BLaER1 (cell line): ENCODE data around the gene TENT5C.

ENCODE experiments used
- H3K27ac ChIP-seq: shearing (Covaris generic); formaldehyde crosslinking; 2 replicates; pipeline ENCODE4 v1.8.1; 2022
- H3K27me3 ChIP-seq: shearing (Covaris generic); formaldehyde crosslinking; 2 replicates; pipeline ENCODE4 v1.8.1; 2022
- H3K36me3 ChIP-seq: shearing (Covaris generic); formaldehyde crosslinking; 2 replicates; pipeline ENCODE4 v1.8.1; 2022
- H3K4me1 ChIP-seq: shearing (Covaris generic); formaldehyde crosslinking; 2 replicates; pipeline ENCODE4 v1.8.1; 2022
- H3K4me2 ChIP-seq: shearing (Covaris generic); formaldehyde crosslinking; 2 replicates; pipeline ENCODE4 v1.8.1; 2022
- H3K4me3 ChIP-seq: shearing (Covaris generic); formaldehyde crosslinking; 2 replicates; pipeline ENCODE4 v1.8.1; 2022
- H3K9ac ChIP-seq: shearing (Covaris generic); formaldehyde crosslinking; 2 replicates; pipeline ENCODE4 v1.8.1; 2022
- H3K9me3 ChIP-seq: shearing (Covaris generic); formaldehyde crosslinking; 2 replicates; pipeline ENCODE4 v1.8.1; 2022
- H4K20me1 ChIP-seq: shearing (Covaris generic); formaldehyde crosslinking; 2 replicates; pipeline ENCODE4 v1.8.1; 2022
- Cebpa-rat ChIP-seq: shearing (Covaris generic); IDR thresholded peaks from 2 replicates; pipeline ENCODE4 v1.8.1; 2022

Gene TENT5C

DNA sequence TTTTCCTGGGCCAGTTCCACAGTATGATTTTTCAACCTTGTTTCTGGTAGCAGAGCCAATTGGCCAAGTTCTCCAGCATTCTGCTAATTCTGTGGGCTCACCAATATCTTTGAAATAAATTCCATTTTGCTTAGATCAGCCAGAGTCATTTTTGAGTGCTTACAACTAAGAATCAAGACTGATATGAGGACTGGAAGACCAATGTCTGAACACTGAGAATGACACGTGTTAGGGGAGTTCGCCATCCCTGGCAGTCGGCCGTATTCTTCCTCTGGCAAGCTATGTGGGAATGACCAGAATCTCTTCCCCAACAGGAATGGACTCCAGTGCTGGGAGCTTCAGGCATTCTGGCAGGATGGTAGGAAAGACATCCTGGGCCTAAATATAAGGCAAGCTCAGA, 4.9 kb upstream of the TENT5C start:
- peaks cover 8% of the 10 kb centered on the region; the same call in 1 of the 2 replicates for H3K27me3 ChIP-seq
- no peak overlapping the region for H3K27ac ChIP-seq
- TF ChIP-seq Cebpa-rat = no peak
- no peaks in the 10 kb centered on the region for H3K9me3 ChIP-seq
- 0 out of 2 replicates have a peak, but pooled peaks cover under 1% of the 10 kb centered on the region for H4K20me1 ChIP-seq
- H3K4me2 ChIP-seq = no peak overlapping the region
- H3K36me3 ChIP-seq = no peaks in the 10 kb centered on the region
- H3K4me3 ChIP-seq = no peak overlapping the region
- H3K4me1 ChIP-seq = peaks cover 6% of the 10 kb centered on the region
- no peak overlapping the region for H3K9ac ChIP-seq

DNA sequence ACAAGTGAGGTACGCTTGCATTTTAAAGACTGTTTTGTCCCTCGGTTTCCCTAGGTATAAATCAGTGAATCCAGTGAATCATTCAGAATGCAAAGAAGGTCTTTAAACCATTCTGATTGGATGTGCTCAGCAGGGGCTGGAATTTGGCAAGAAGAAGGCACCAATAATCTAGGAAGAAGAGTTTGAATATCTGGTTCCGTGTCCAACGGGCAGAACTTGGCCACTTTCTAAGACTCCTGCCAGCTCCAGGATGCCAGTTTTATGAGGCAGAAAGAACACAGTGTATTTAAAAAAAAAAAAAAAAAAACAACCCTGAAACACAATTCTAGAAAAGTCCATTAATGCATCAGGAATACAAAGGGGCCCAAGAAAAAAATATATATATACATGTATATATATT, 3.0 kb upstream of the TENT5C start:
- Histone ChIP-seq H3K4me2 (no peak overlapping the region), H4K20me1 (0 out of 2 replicates have a peak, but pooled peaks cover 6% of the 10 kb centered on the region), H3K4me1 (peaks cover 17% of the 10 kb centered on the region), H3K9ac (no peak overlapping the region), H3K9me3 (no peaks in the 10 kb centered on the region), H3K27ac (no peak overlapping the region), H3K27me3 (peaks cover 17% of the 10 kb centered on the region), H3K4me3 (no peak overlapping the region), H3K36me3 (no peaks in the 10 kb centered on the region)
- no peak for TF ChIP-seq Cebpa-rat

DNA sequence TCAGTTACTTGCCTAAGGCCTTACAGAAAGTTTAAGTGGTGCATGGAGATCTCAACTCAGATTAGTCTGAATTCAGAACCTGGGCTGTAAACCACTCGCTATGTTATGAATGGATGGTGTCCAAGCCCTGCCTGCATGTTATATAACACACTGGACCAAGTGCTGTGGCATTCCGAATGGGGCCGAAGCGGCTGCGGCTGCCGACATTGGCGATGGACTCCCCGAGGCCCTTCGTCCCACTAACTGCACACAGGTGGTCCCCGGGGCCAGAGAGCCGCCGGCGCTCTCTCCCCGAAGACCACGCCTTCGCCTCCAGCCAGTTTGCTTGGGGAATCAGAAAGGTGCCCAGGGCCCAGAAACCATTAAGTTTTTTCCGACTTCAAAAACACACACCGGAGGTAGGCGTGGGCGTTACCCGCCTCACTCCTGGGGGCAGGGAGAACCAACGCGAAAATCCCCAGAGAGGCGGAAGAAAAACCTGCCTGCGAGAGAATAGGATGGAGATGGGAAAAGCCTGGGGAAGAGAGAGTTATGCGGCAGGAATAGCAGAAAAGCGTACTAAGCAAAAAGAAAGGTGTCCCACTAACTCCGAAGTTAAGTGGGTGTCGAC, 579 bp upstream of the TENT5C start:
- no peak for TF ChIP-seq Cebpa-rat

DNA sequence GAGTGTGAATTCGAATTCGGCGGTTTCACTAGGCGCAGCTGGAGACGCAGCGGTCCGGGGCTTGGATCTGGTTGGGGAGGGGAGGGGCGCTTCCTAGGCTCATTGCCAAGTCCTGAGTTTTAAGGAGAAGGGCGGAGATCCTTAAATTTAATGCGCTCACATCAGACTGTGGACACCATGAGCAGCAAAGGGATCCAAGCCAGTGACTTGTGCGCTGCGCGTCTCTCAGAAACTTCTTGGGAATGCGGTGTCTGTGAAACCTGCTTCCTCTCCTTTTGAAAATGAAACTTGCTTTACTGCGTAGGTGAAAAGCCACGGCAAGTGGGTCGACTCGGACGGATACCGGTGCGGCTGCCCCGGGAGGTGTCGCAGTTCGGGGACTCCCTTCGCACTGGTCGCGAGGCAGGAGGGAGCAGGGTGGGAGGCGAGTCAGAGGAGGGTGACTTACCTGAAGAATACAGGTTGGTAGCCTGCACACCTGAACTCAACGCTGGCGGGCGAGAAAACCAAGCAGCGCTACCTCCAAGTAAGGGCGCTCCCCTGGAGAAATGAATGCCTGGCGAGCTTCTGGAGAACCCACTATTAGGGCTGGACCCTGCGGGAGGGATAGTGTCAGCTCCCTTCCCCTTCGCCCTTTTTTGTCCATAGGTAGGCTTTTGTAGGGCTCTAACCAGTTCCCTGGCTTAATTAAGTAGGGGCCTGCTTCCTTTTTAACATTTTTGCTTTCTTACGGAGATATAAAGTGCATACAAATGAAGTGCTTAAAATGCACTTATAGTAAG, 992 bp downstream of the TENT5C start:
- TF ChIP-seq Cebpa-rat = no peak
- Histone ChIP-seq H3K9ac (peak overlapping the region; percentile 70), H3K4me2 (peak overlapping the region; percentile 100), H3K4me3 (peak overlapping the region; percentile 78), H3K27me3 (peaks cover 17% of the 10 kb centered on the region), H4K20me1 (0 out of 2 replicates have a peak, but pooled peaks cover 6% of the 10 kb centered on the region), H3K4me1 (peaks cover 30% of the 10 kb centered on the region), H3K36me3 (no peaks in the 10 kb centered on the region), H3K27ac (no peak overlapping the region), H3K9me3 (no peaks in the 10 kb centered on the region)

More for the DNA sequence above, 579 bp upstream of the TENT5C start:
- Histone ChIP-seq H3K4me2 (peak overlapping the region; percentile 98), H3K27me3 (peaks cover 17% of the 10 kb centered on the region), H4K20me1 (0 out of 2 replicates have a peak, but pooled peaks cover 6% of the 10 kb centered on the region), H3K9ac (peak overlapping the region; percentile 57), H3K9me3 (no peaks in the 10 kb centered on the region), H3K4me1 (peaks cover 30% of the 10 kb centered on the region), H3K36me3 (no peaks in the 10 kb centered on the region), H3K27ac (no peak overlapping the region), H3K4me3 (peak overlapping the region; percentile 78)

DNA sequence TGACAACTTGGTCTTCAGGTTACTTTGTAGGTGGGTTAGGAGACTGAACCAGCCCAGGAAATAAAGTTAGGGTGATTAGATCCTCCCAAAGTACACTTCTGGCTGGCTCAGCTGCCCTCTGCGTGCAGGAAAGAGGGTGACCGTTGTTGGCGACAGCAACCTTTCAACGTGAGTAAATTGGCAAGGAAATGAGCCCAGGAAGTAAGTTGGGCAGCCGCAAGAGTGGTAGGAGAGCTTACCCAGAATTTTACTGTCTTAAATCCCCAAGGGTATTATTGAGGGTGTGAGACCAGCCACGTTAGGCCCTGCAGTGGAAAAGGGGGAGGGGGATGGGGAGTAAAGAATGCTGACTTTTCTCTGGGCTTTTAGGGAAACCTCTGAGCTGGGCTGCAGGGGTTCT, 1.6 kb downstream of the TENT5C start:
- no peak for TF ChIP-seq Cebpa-rat
- H3K9ac ChIP-seq = no peak overlapping the region
- peaks cover 30% of the 10 kb centered on the region for H3K4me1 ChIP-seq
- peak overlapping the region; percentile 100 for H3K4me2 ChIP-seq
- no peaks in the 10 kb centered on the region for H3K9me3 ChIP-seq
- H3K27me3 ChIP-seq = peaks cover 17% of the 10 kb centered on the region
- no peak overlapping the region for H3K27ac ChIP-seq
- H3K36me3 ChIP-seq = no peaks in the 10 kb centered on the region
- peak overlapping the region; percentile 78 for H3K4me3 ChIP-seq
- 0 out of 2 replicates have a peak, but pooled peaks cover 6% of the 10 kb centered on the region for H4K20me1 ChIP-seq

DNA sequence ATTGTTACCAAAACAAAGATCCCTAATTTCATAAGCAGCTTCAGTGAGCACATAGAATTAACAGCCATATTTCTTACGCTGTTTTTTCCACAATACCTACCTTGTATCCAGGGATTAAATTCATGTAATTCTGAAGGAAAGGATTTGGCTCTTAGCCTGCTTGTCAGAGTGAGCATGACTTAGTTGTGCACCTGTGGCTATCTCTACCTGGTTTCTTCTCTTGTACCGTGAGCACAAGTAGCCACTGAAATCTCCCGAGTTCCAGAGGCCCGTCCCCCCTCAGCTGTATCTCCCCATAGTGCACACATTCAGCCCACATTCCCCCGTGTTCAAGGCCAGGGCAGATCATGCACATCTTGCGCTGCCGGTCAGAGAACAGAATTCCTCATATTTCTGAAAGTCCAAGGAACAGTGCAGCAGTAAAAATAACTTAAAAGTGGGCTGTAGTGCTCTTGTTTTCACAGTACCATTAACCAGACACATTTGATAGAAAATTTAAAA, 2.3 kb downstream of the TENT5C start:
- TF ChIP-seq Cebpa-rat = no peak
- Histone ChIP-seq H3K36me3 (no peaks in the 10 kb centered on the region), H3K4me2 (peak overlapping the region; percentile 100), H4K20me1 (0 out of 2 replicates have a peak, but pooled peaks cover 6% of the 10 kb centered on the region), H3K27ac (no peak overlapping the region), H3K9me3 (no peaks in the 10 kb centered on the region), H3K4me1 (peaks cover 30% of the 10 kb centered on the region), H3K4me3 (no peak overlapping the region), H3K9ac (no peak overlapping the region), H3K27me3 (peaks cover 17% of the 10 kb centered on the region)

DNA sequence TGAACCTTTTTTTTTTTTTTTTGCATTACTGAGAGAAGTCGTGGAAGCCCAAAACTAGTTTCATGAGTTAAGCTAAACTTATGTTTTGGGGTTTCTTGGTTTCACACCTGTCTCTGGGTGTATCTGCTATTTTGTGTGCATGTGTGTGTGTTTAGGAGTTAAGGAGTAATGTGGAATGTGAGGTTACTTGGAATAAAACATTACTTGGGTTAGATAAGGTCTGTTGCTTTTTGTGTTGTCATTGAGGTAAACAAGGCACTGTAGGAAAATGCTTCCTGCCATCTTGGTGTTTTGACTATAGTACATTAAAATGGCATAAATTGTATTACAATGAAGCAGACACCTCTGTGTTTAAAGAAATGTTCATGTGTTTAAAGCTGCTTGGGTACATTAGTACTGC, 2.9 kb downstream of the TENT5C start:
- H3K4me3 ChIP-seq = no peak overlapping the region

DNA sequence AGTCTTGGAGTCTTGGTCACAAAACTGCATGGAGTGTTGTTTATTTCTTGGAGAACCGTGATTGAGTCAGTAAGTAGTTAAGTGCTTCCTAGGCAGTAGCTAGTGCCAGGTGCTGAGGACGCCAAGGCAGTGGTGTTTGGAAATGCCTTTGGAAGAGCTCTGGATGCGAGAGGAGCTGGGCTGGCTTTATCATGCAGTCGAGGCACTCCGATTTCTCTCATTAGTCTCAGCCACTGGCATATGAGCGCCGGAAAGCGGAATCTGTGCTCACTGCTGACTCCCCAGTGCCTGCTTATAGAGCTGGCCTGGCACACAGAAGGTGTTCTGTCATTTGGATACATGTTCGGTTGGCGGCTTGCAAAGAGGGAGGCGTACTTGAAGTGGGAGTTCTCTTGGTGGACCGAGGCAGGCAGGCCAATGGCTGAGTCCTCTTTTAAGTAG, 3.6 kb downstream of the TENT5C start:
- H3K4me1 ChIP-seq = peaks cover 30% of the 10 kb centered on the region
- H4K20me1 ChIP-seq = 0 out of 2 replicates have a peak, but pooled peaks cover 6% of the 10 kb centered on the region
- no peak for TF ChIP-seq Cebpa-rat
- H3K27ac ChIP-seq = no peak overlapping the region
- H3K9me3 ChIP-seq = no peaks in the 10 kb centered on the region
- H3K27me3 ChIP-seq = peaks cover 16% of the 10 kb centered on the region
- no peaks in the 10 kb centered on the region for H3K36me3 ChIP-seq
- H3K4me3 ChIP-seq = no peak overlapping the region
- H3K4me2 ChIP-seq = no peak overlapping the region
- H3K9ac ChIP-seq = no peak overlapping the region

More for the DNA sequence above, 2.9 kb downstream of the TENT5C start:
- Histone ChIP-seq H3K4me2 (peak overlapping the region; percentile 100), H3K27me3 (peaks cover 17% of the 10 kb centered on the region), H3K27ac (no peak overlapping the region), H3K9ac (no peak overlapping the region), H3K4me1 (peaks cover 30% of the 10 kb centered on the region), H3K9me3 (no peaks in the 10 kb centered on the region), H3K36me3 (no peaks in the 10 kb centered on the region), H4K20me1 (0 out of 2 replicates have a peak, but pooled peaks cover 6% of the 10 kb centered on the region)
- TF ChIP-seq Cebpa-rat = no peak

DNA sequence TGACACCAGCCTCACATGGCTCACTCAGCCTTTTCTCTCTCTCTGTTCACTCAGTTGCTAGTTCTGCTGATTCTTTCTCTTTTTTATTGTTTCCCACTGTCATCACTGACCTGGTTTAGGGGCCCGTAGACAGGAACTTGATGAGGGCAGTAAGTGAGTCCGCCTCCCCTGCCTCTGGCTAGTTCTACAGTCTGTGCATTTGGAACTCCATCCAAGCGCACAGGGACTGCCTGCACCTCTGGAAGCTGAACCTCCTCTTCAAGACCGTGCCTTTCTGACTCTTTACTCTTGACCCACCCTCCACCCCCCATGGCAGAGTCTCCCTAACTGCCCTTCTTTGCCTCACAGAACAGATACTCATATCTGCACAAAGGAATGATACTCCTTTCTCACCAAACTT, 4.2 kb downstream of the TENT5C start:
- Histone ChIP-seq H3K9me3 (no peaks in the 10 kb centered on the region), H3K36me3 (no peaks in the 10 kb centered on the region), H3K27me3 (peaks cover 11% of the 10 kb centered on the region), H4K20me1 (0 out of 2 replicates have a peak, but pooled peaks cover 6% of the 10 kb centered on the region), H3K9ac (no peak overlapping the region), H3K4me3 (no peak overlapping the region), H3K27ac (no peak overlapping the region), H3K4me1 (peaks cover 27% of the 10 kb centered on the region), H3K4me2 (no peak overlapping the region)
- no peak for TF ChIP-seq Cebpa-rat

DNA sequence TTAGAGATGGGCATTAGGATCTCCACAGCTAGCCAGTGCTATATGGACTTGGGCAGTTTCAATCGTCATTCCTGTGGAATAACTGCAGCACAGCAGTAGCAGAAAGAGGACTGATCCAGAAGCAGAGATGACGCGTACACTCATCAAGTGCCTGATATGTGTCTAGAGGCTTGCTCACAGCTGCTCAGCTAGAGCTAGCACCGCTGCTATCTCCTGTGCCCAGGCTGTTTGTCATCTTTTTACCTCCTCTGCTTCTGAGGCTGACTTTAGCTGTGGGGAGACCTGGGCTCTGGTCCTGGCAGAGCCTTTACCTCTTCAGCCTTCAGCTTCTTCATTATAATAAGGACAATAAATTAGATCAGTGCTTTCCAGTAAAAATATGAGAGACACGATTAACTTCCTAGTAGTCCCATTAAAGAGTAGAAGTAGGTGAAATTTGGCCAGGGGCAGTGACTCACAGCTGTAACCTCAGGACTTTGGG, 5.3 kb downstream of the TENT5C start:
- Histone ChIP-seq H3K27ac (no peak overlapping the region), H3K4me1 (peaks cover 24% of the 10 kb centered on the region), H4K20me1 (0 out of 2 replicates have a peak, but pooled peaks cover 4% of the 10 kb centered on the region), H3K36me3 (no peaks in the 10 kb centered on the region), H3K4me3 (no peak overlapping the region), H3K9ac (no peak overlapping the region), H3K27me3 (peaks cover 9% of the 10 kb centered on the region), H3K9me3 (no peaks in the 10 kb centered on the region), H3K4me2 (no peak overlapping the region)
- TF ChIP-seq Cebpa-rat = no peak
